Peyer's patch (tissue), 4 donors: ENCODE results near the gene DCK. TPM values are rescaled to one million over a fixed set of nuclear protein-coding genes. Genes with fewer than 3 reads are reported as not detected.

Experiments
- DNase-seq, 3 donors: peaks; one replicate each; pipeline ENCODE4 v3.0.0-alpha.2; 2017 to 2019
- H3K27ac ChIP-seq, 4 donors: fragments of 200-600 bp; sonication (generic); one replicate each; pipeline ENCODE4 v1.5.1; 2016 to 2019
- H3K27me3 ChIP-seq, 2 donors: fragments of 200-600 bp; sonication (generic); one replicate each; pipeline ENCODE4 v1.5.1; 2019
- H3K36me3 ChIP-seq, 3 donors: fragments of 200-600 bp; sonication (generic); one replicate each; pipeline ENCODE4 v1.5.1; 2016 to 2019
- H3K4me1 ChIP-seq, 4 donors: fragments of 200-600 bp; sonication (generic); one replicate each; pipeline ENCODE4 v1.5.1; 2016 to 2019
- H3K4me3 ChIP-seq, 4 donors: fragments of 200-600 bp; sonication (generic); 1 replicate in 3 of 4; 2 replicates in 1 of 4; pipeline ENCODE4 v1.5.1; 2016 to 2019; ENCODE audit warnings: mild to moderate bottlenecking in 1 of 4
- H3K9me3 ChIP-seq, 4 donors: fragments of 200-600 bp; sonication (generic); one replicate each; pipeline ENCODE4 v1.5.1; 2016 to 2019; ENCODE audit warnings: mild to moderate bottlenecking in 1 of 4
- POLR2A ChIP-seq, 2 donors: fragments of 450-650 bp; IDR thresholded peaks; one replicate each; pipeline ENCODE4 v1.5.1; 2017; ENCODE audit warnings: antibody characterized with exemption in 2 of 2, mild to moderate bottlenecking in 2 of 2, moderate library complexity in 2 of 2
- total RNA-seq, 4 donors: library from RNA; depleted of rRNA; stranded (reverse); fragments of >200 nt; gene quantifications; one replicate each; pipeline ENCODE4 v1.1.0, GENCODE V29; 2016
- TF ChIP-seq, protein P1 (sequence below), 6 experiments: fragments of 450-650 bp in 4 of 6; fragments of 200-600 bp in 2 of 6; sonication (generic) in 1 of 6; IDR thresholded peaks; one replicate each; pipeline ENCODE4 v1.5.1; 2017 to 2019; ENCODE audit warnings: antibody characterized with exemption in 6 of 6, mild to moderate bottlenecking in 3 of 6, moderate library complexity in 1 of 6

DCK gene
- total RNA-seq, 4 donors from 2014 or later: 7.2 to 28.9 (median 9.5) TPM

DNA sequence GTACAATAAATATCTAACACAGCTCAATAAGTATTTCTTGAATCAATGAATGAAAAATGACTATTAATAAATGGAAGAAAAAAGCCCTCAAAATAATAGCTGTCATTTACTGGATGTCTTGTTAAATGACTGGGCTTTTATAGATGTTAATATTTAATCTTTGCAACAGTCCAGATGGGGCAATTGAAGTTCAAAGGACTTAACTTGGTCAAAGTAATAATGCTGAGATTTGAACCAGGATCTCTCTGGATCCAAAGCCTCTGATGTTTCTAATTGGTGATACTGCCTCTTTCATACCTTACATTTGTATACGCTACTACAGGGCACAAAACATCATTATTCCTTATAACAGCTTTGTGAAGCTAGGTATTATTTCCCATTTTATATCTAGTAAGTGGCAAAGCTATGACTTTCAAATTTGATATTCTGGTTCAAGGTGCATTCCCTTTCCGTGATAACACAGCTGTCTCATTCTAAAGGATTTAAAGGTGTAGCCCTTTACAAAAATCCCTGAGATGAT lies 72.6 kb downstream of the DCK start:
- DNase-seq: no peak
- Histone ChIP-seq H3K36me3 (no peaks in the 10 kb centered on the region), H3K4me3 (no peak overlapping the region), H3K4me1 (peaks cover 0 to 10% (median 0%) of the 10 kb centered on the region in 4 donors), H3K9me3 (no peaks in the 10 kb centered on the region), H3K27ac (peak overlapping the region in 2 of 4 donors; percentile 46 to 48), H3K27me3 (no peaks in the 10 kb centered on the region)
- TF ChIP-seq, protein P1, sequence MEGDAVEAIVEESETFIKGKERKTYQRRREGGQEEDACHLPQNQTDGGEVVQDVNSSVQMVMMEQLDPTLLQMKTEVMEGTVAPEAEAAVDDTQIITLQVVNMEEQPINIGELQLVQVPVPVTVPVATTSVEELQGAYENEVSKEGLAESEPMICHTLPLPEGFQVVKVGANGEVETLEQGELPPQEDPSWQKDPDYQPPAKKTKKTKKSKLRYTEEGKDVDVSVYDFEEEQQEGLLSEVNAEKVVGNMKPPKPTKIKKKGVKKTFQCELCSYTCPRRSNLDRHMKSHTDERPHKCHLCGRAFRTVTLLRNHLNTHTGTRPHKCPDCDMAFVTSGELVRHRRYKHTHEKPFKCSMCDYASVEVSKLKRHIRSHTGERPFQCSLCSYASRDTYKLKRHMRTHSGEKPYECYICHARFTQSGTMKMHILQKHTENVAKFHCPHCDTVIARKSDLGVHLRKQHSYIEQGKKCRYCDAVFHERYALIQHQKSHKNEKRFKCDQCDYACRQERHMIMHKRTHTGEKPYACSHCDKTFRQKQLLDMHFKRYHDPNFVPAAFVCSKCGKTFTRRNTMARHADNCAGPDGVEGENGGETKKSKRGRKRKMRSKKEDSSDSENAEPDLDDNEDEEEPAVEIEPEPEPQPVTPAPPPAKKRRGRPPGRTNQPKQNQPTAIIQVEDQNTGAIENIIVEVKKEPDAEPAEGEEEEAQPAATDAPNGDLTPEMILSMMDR (IDR thresholded peaks at IDR 0.05): no peak
- no peak for TF ChIP-seq POLR2A (IDR thresholded peaks at IDR 0.05)

DNA sequence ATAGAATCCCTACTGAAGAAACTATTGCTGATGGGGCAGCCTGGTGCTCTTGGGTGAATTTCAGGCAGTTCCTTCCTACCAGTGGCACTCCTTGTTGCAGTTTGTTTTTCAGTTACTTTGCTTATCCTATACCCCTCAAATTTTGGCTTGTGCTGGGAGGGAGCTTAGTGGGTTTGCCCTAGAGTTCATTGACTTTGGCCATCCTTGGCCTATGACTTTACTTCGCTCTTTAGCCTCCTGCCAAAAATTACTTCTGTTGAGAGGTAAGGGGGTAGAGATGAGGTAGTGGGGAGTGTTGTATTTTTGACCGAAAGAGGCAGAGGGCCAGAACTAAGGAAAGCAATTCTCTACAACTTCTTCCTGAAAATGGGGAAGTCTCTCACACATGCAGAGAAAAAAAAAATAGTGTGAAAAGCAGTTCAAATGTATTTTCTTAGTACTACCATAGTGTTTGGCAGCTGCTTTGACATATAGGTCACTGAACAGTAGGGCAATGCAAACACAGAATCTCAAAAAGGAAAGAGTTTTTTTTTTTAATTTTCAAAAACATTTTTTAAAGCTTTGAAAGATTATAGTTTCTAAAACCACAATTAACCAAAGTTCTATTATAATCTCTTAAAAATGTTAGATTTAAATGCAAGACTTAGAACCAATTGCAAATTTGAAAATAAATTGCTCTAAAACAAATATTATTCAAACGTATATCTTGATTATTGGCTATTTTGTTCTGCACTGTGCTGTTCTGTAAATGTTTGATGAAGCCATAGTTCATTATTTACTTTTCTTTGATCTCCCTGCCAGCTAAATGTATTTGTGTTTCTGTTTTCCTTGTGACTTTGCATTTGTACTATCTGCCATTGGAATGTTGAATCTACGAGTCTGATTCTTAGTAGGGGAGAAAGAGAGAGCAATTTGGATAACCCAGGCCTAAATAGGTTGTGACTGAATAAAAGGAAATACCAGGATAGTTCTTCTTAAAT lies 73.6 kb downstream of the DCK start:
- no peaks in the 10 kb centered on the region for H3K36me3 ChIP-seq
- no peak for DNase-seq
- no peaks in the 10 kb centered on the region for H3K9me3 ChIP-seq
- no peak overlapping the region for H3K4me3 ChIP-seq
- H3K27ac ChIP-seq: peak overlapping the region in 2 of 4 donors; percentile 46 to 48
- TF ChIP-seq, protein P1 (IDR thresholded peaks at IDR 0.05): no peak
- no peak for TF ChIP-seq POLR2A (IDR thresholded peaks at IDR 0.05)
- peaks cover 0 to 10% (median 0%) of the 10 kb centered on the region in 4 donors for H3K4me1 ChIP-seq
- no peaks in the 10 kb centered on the region for H3K27me3 ChIP-seq

DNA sequence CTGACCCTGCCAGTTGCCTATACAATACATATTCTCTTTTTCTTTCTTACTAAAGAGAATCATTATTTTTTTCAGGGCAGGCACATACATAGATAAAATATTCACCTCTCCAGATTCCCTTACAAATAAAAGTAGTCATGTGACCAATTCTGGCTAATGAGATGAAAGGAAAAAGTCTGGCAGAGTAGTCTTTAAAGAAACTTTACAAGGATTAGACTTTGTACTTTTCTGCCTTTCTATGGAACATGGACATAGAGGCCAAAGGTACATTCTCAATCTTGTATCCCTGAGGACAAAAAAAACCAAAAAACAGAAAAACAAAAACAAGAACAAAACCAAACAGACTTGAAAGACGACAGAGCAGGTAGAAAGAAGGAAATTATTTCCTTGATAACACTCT lies 75.6 kb downstream of the DCK start:
- DNase-seq: no peak
- no peak overlapping the region for H3K4me3 ChIP-seq
- H3K27ac ChIP-seq: no peak overlapping the region
- TF ChIP-seq, protein P1 (IDR thresholded peaks at IDR 0.05): no peak
- no peak for TF ChIP-seq POLR2A (IDR thresholded peaks at IDR 0.05)
- peaks cover 0 to 10% (median 0%) of the 10 kb centered on the region in 4 donors for H3K4me1 ChIP-seq
- H3K27me3 ChIP-seq: no peaks in the 10 kb centered on the region
- no peaks in the 10 kb centered on the region for H3K9me3 ChIP-seq
- H3K36me3 ChIP-seq: no peaks in the 10 kb centered on the region

DNA sequence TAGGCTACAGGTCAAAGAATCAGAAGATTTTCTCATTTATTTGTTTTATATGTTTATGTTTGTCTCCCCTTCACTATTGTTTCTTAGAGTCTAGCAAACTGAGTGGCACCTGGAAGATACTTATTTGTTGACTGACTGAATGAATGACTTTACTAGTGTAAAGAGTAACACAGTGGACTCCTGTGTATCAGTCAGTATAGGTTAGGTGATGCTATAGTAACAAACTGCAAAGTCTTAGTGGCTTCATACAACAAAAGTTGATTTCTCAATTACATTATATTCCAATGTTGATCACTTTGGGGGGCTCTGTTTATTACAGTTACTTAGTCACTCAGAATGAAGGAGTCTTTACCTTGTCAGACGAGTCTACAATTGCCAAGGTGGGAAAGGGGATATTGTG lies 76.6 kb downstream of the DCK start:
- Histone ChIP-seq H3K9me3 (no peaks in the 10 kb centered on the region), H3K36me3 (no peaks in the 10 kb centered on the region), H3K4me1 (peaks cover 0 to 10% (median 0%) of the 10 kb centered on the region in 4 donors), H3K27me3 (no peaks in the 10 kb centered on the region), H3K27ac (no peak overlapping the region), H3K4me3 (no peak overlapping the region)
- TF ChIP-seq, protein P1 (IDR thresholded peaks at IDR 0.05): no peak
- TF ChIP-seq POLR2A (IDR thresholded peaks at IDR 0.05): no peak
- no peak for DNase-seq

DNA sequence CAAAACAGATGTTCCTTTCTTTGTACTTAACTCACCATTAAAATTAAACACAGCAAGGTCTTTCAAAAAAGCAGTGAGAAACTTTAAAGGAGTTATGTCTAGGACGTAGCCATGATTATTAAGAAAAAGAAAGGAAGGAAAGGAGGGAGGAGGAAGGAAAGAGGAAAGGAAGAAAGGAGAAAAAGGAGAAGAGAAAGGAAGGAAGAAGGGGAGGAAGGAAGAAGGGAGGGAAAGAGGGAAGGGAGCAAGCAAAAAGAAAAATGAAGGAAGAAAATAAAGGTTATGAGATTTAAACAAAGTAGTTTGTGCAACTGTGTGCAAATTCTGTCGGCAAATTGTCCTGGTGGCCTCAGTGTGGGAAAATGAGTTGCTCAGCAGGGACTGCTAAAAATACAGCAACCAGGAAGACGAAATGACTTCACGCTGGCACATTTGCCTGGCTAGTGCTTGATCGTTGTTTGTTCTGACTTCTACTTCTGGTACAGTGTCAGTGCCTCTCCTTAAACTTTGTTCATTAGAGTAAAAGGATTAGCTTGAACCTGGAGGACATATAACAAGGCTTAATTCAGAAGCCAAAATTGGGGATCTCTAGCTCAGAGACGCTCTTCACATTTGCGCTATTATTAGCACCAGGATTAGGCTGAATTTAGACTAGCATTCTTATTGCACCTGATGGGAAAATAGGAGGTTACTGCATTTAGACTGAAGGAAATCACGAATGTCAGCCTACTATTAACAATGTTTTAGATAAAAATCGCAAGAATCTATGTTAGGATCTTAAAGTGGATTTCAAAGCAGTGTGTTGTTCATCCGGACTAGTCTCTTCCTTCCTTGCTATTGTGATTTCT lies 81.2 kb downstream of the DCK start:
- TF ChIP-seq, protein P1 (IDR thresholded peaks at IDR 0.05): no peak
- TF ChIP-seq POLR2A (IDR thresholded peaks at IDR 0.05): no peak
- Histone ChIP-seq H3K36me3 (no peaks in the 10 kb centered on the region), H3K9me3 (no peaks in the 10 kb centered on the region), H3K4me1 (no peaks in the 10 kb centered on the region), H3K27ac (peak overlapping the region in 3 of 4 donors; percentile 60 to 84 (median 70)), H3K27me3 (no peaks in the 10 kb centered on the region), H3K4me3 (peak overlapping the region in 3 of 4 donors; percentile 3 to 48 (median 35))
- DNase-seq: peak in 1 of 3 donors; percentile 53
